HepG2 (cell line): ENCODE results near the gene ASTN2. TPM values are rescaled to one million over a fixed set of nuclear protein-coding genes. Genes with fewer than 3 reads are reported as not detected.

Source experiments
- ATAC-seq: fragments of 200-7000 bp; cut with Tn5 transposase; 3 replicates; pipeline ENCODE4 v1.9.1; 2020; ENCODE audit warnings: mild to moderate bottlenecking, moderate library complexity
- BruUV-seq: library from RNA; stranded (reverse); fragments of 400-500 nt; replicated peaks from 2 replicates; lab custom pipeline; 2021; lab: Mats Ljungman, UMichigan
- CTCF ChIA-PET: fragments of 300-600 bp; formaldehyde crosslinking; extraction: SDS; loops from one replicate; lab custom pipeline; 2021; ENCODE audit warnings: low total read pairs, inconsistent platforms, low intra/inter-chr PET ratio; lab: Yijun Ruan, JAX
- POLR2A ChIA-PET: fragments of 350-600 bp; sonication (Branson Sonifier 250); formaldehyde crosslinking; loops from one replicate; lab custom pipeline; 2020; ENCODE audit warnings: antibody characterized with exemption, inconsistent platforms; lab: Yijun Ruan, JAX
- DNase-seq: peaks from one replicate; pipeline ENCODE4 v3.0.0-alpha.2; 2015; ENCODE audit warnings: low spot score
- FAIRE-seq: peaks from 3 replicates; lab custom pipeline; 2011; peaks lifted over from hg19 to GRCh38; lab: Jason Lieb, UNC
- H2AFZ ChIP-seq: one replicate; pipeline ENCODE4 v1.6.1; 2011; ENCODE audit warnings: low read length, inconsistent platforms
- H3K27ac ChIP-seq: fragments of 300-600 bp; 3 replicates; pipeline ENCODE4 v1.8.0; 2011; ENCODE audit warnings: mixed run types, mild to moderate bottlenecking, mixed read lengths, low read length, inconsistent platforms; ENCODE audit not compliant: insufficient read depth; ENCODE audit errors: extremely low read length
- H3K27me3 ChIP-seq, 2 experiments: fragments of 200-600 bp in 1 of 2; 2 replicates in 1 of 2; 3 replicates in 1 of 2; pipeline versions ENCODE4 v1.6.0 to v1.8.0; 2011; ENCODE audit warnings: low read length in 2 of 2, mild to moderate bottlenecking in 2 of 2, moderate library complexity in 2 of 2, inconsistent platforms in 1 of 2; ENCODE audit not compliant: insufficient read depth in 2 of 2, control insufficient read depth in 1 of 2
- H3K36me3 ChIP-seq, 2 experiments: fragments of 200-600 bp in 1 of 2; replicated peaks in 1 of 2; 2 replicates in 1 of 2; 3 replicates in 1 of 2; pipeline versions ENCODE4 v1.5.1 to v1.8.0; 2011; ENCODE audit warnings: low read length in 2 of 2, inconsistent platforms in 1 of 2; ENCODE audit not compliant: insufficient read depth in 2 of 2, control insufficient read depth in 1 of 2
- H3K4me1 ChIP-seq: 2 replicates; pipeline ENCODE4 v1.5.1; 2012; ENCODE audit warnings: low read length, inconsistent platforms; ENCODE audit not compliant: insufficient read depth
- H3K4me2 ChIP-seq: 2 replicates; pipeline ENCODE4 v1.6.0; 2011; ENCODE audit warnings: low read depth, low read length, inconsistent platforms
- H3K4me3 ChIP-seq, 3 experiments: fragments of 200-600 bp in 1 of 3; sonication (generic), shearing (Covaris generic) in 1 of 3; replicated peaks in 1 of 3; 2 replicates each; pipeline ENCODE4 v1.5.1; 2011 to 2016; ENCODE audit warnings: low read length in 3 of 3, inconsistent platforms in 2 of 3, low read depth in 2 of 3, mild to moderate bottlenecking in 2 of 3, control low read depth in 1 of 3, mixed read lengths in 1 of 3; ENCODE audit not compliant: insufficient read depth in 1 of 3
- H3K79me2 ChIP-seq: one replicate; pipeline ENCODE4 v1.6.1; 2011; ENCODE audit warnings: low read length, inconsistent platforms; ENCODE audit not compliant: insufficient read depth
- H3K9ac ChIP-seq: 2 replicates; pipeline ENCODE4 v1.6.0; 2011; ENCODE audit warnings: mild to moderate bottlenecking, low read depth, low read length, inconsistent platforms; ENCODE audit not compliant: insufficient read depth
- H3K9me3 ChIP-seq: 2 replicates; pipeline ENCODE4 v1.5.1; 2012; ENCODE audit warnings: mild to moderate bottlenecking, low read length
- H4K20me1 ChIP-seq: 2 replicates; pipeline ENCODE4 v1.6.0; 2011; ENCODE audit warnings: inconsistent platforms, mild to moderate bottlenecking, low read length, moderate library complexity; ENCODE audit not compliant: insufficient read depth
- CAMTA2 ChIP-seq: sonication (generic); formaldehyde crosslinking; IDR thresholded peaks from 2 replicates; pipeline ENCODE4 v1.4.0; 2020; ENCODE audit warnings: mild to moderate bottlenecking, missing genetic modification reagents, borderline replicate concordance
- GFI1 ChIP-seq: sonication (generic); formaldehyde crosslinking; IDR thresholded peaks from 2 replicates; pipeline ENCODE4 v1.5.0; 2020; ENCODE audit warnings: missing genetic modification reagents, mild to moderate bottlenecking, borderline replicate concordance
- JARID2 ChIP-seq: sonication (generic); formaldehyde crosslinking; IDR thresholded peaks from 2 replicates; pipeline ENCODE4 v1.8.1; 2023; ENCODE audit warnings: missing genetic modification reagents, inconsistent platforms; ENCODE audit not compliant: insufficient replicate concordance
- NCOA2 ChIP-seq: sonication (generic); formaldehyde crosslinking; IDR thresholded peaks from 2 replicates; pipeline ENCODE4 v1.8.0; 2022; ENCODE audit warnings: inconsistent platforms
- PLRG1 ChIP-seq: fragments of 450-650 bp; conservative IDR thresholded peaks from 2 replicates; pipeline ENCODE4 v1.6.1; 2016
- RAD21 ChIP-seq: fragments of 450-650 bp; formaldehyde crosslinking; IDR thresholded peaks from 2 replicates; pipeline ENCODE4 v1.5.0; 2020; ENCODE audit warnings: mild to moderate bottlenecking
- RCOR2 ChIP-seq: IDR thresholded peaks from 2 replicates; pipeline ENCODE4 v1.6.1; 2016; ENCODE audit warnings: missing biosample characterization, missing genetic modification reagents
- SSRP1 ChIP-seq: IDR thresholded peaks from 2 replicates; pipeline ENCODE4 v1.6.1; 2016; ENCODE audit warnings: control low read depth
- ZNF225 ChIP-seq: sonication (generic); formaldehyde crosslinking; IDR thresholded peaks from 2 replicates; pipeline ENCODE4 v1.4.0; 2020; ENCODE audit warnings: mild to moderate bottlenecking, missing genetic modification reagents
- ZNF446 ChIP-seq: sonication (generic); formaldehyde crosslinking; IDR thresholded peaks from 2 replicates; pipeline ENCODE4 v1.5.0; 2020; ENCODE audit warnings: mild to moderate bottlenecking, missing genetic modification reagents
- ZNF790 ChIP-seq: sonication (generic); formaldehyde crosslinking; IDR thresholded peaks from 2 replicates; pipeline ENCODE4 v1.8.0; 2022; ENCODE audit warnings: missing genetic modification reagents, mild to moderate bottlenecking, borderline replicate concordance
- WGBS: methylation state at CpG from one replicate; pipeline ENCODE4 v1.1.6; 2017; ENCODE audit warnings: low lambda C conversion rate; 5-methylcytosine and 5-hydroxymethylcytosine counted together
- in situ Hi-C: cut with HindIII; loops from 2 replicates; pipeline ENCODE4 v1.10.0; 2017; ENCODE audit warnings: low pct_unique_long_range_greater_than_20kb; ENCODE audit not compliant: extremely low pct_ligation_motif_present
- intact Hi-C: fragments of 100-400 bp; cut with micrococcal nuclease; formaldehyde crosslinking; loops from one replicate; pipeline ENCODE4 v1.10.0; 2022; ENCODE audit not compliant: unreplicated experiment
- polyA plus RNA-seq, 8 experiments: library from polyadenylated mRNA; depleted of rRNA in 3 of 8; stranded (reverse) in 7 of 8; unstranded in 1 of 8; fragments of >200 nt; fragmentation: Illumina TruSeq in 4 of 8; extraction: Trizol in 4 of 8; gene quantifications; 2 replicates each; pipeline versions ENCODE4 v1.2.1 to v1.2.3, GENCODE V29; 2011 to 2016; ENCODE audit warnings: low read depth in 4 of 8, missing spikeins in 1 of 8, mixed read lengths in 1 of 8; ENCODE audit not compliant: insufficient read depth in 1 of 8
- total RNA-seq, 5 experiments: library from RNA; depleted of rRNA; stranded (reverse); fragments of >200 nt; fragmentation: Illumina TruSeq; extraction: Trizol; gene quantifications; 2 replicates each; pipeline ENCODE4 v1.2.3, GENCODE V29; 2016; ENCODE audit warnings: low read depth in 1 of 5
- TF ChIP-seq, protein P1 (sequence below): sonication (generic); formaldehyde crosslinking; IDR thresholded peaks from 2 replicates; pipeline ENCODE4 v1.8.1; 2023; ENCODE audit warnings: missing genetic modification reagents, inconsistent platforms, borderline replicate concordance
- TF ChIP-seq, protein P2 (sequence below): conservative IDR thresholded peaks from 2 replicates; pipeline ENCODE4 v1.6.1; 2018; ENCODE audit warnings: missing genetic modification reagents
- TF ChIP-seq, protein P3 (sequence below): sonication (generic); formaldehyde crosslinking; IDR thresholded peaks from 2 replicates; pipeline ENCODE4 v1.5.1; 2020; ENCODE audit warnings: missing genetic modification reagents, mild to moderate bottlenecking, borderline replicate concordance
- TF ChIP-seq, protein P4 (sequence below): sonication (generic); formaldehyde crosslinking; IDR thresholded peaks from 2 replicates; pipeline ENCODE4 v1.5.0; 2020; ENCODE audit warnings: missing genetic modification reagents, mild to moderate bottlenecking, borderline replicate concordance
- TF ChIP-seq, protein P5 (sequence below): sonication (generic); formaldehyde crosslinking; IDR thresholded peaks from 2 replicates; pipeline ENCODE4 v1.4.0; 2020; ENCODE audit warnings: missing genetic modification reagents

ASTN2 gene
- total and polyA plus RNA-seq, 2 of the 13 experiments (the other 11 are each of a cell fraction or from before 2014, with no cell fraction given): 5.2 to 13.5 TPM

DNA sequence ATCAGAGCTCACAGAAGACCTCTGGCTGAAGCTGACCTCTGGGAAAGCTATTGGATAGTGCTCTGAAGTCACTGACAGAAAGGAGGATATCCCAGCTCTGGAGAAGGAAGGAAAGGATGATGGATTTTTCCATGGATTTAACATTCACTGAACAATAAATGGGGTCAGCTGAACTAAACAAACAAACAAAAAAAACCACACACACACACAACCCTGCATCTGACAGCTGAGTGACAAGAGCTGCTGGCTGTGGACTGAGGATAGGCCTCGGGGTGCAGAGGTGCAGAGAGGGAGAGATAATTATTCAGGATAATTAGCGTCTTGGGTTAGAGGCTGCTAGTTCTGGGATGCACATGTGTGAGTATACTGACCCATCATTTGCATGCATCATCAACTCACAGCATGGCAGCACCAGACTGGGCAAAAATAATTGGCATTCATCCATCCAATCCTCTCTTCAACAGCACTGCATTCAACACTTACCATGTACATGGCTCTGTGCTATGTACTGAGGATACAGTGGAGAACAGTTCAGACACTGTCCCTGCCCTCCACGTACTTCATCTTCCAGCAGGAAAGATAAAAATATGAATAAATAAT lies 859.2 kb downstream of the ASTN2 start:
- FAIRE-seq (no peak), ATAC-seq (no peak), DNase-seq (no peak)
- CTCF ChIA-PET: no interaction called here
- no peak overlapping the region for H3K27ac ChIP-seq
- no peak overlapping the region for H3K4me2 ChIP-seq
- no peak overlapping the region for H3K4me3 ChIP-seq
- in situ Hi-C loops: loop anchor here (25.0 kb wide), 1 partner anchor 218 kb away; no protein-coding TSS in a partner anchor
- H3K9ac ChIP-seq: no peak overlapping the region
- 88% methylated on average over 2 of the region's 3 CpGs for WGBS
- TF ChIP-seq, protein P1, sequence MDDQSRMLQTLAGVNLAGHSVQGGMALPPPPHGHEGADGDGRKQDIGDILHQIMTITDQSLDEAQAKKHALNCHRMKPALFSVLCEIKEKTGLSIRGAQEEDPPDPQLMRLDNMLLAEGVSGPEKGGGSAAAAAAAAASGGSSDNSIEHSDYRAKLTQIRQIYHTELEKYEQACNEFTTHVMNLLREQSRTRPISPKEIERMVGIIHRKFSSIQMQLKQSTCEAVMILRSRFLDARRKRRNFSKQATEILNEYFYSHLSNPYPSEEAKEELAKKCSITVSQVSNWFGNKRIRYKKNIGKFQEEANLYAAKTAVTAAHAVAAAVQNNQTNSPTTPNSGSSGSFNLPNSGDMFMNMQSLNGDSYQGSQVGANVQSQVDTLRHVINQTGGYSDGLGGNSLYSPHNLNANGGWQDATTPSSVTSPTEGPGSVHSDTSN (CRISPR knock-in tag): no peak
- TF ChIP-seq ZNF790 (no peak), RAD21 (CRISPR knock-in tag) (no peak), SSRP1 (no peak), RCOR2 (CRISPR knock-in tag) (no peak), PLRG1 (no peak), ZNF446 (no peak), NCOA2 (no peak), ZNF225 (CRISPR knock-in tag) (no peak), CAMTA2 (CRISPR knock-in tag) (no peak), JARID2 (CRISPR knock-in tag) (no peak), GFI1 (no peak)
- TF ChIP-seq, protein P2, sequence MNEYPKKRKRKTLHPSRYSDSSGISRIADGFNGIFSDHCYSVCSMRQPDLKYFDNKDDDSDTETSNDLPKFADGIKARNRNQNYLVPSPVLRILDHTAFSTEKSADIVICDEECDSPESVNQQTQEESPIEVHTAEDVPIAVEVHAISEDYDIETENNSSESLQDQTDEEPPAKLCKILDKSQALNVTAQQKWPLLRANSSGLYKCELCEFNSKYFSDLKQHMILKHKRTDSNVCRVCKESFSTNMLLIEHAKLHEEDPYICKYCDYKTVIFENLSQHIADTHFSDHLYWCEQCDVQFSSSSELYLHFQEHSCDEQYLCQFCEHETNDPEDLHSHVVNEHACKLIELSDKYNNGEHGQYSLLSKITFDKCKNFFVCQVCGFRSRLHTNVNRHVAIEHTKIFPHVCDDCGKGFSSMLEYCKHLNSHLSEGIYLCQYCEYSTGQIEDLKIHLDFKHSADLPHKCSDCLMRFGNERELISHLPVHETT (CRISPR knock-in tag): no peak
- TF ChIP-seq, protein P3, sequence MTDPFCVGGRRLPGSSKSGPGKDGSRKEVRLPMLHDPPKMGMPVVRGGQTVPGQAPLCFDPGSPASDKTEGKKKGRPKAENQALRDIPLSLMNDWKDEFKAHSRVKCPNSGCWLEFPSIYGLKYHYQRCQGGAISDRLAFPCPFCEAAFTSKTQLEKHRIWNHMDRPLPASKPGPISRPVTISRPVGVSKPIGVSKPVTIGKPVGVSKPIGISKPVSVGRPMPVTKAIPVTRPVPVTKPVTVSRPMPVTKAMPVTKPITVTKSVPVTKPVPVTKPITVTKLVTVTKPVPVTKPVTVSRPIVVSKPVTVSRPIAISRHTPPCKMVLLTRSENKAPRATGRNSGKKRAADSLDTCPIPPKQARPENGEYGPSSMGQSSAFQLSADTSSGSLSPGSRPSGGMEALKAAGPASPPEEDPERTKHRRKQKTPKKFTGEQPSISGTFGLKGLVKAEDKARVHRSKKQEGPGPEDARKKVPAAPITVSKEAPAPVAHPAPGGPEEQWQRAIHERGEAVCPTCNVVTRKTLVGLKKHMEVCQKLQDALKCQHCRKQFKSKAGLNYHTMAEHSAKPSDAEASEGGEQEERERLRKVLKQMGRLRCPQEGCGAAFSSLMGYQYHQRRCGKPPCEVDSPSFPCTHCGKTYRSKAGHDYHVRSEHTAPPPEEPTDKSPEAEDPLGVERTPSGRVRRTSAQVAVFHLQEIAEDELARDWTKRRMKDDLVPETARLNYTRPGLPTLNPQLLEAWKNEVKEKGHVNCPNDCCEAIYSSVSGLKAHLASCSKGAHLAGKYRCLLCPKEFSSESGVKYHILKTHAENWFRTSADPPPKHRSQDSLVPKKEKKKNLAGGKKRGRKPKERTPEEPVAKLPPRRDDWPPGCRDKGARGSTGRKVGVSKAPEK (CRISPR knock-in tag): no peak
- TF ChIP-seq, protein P4, sequence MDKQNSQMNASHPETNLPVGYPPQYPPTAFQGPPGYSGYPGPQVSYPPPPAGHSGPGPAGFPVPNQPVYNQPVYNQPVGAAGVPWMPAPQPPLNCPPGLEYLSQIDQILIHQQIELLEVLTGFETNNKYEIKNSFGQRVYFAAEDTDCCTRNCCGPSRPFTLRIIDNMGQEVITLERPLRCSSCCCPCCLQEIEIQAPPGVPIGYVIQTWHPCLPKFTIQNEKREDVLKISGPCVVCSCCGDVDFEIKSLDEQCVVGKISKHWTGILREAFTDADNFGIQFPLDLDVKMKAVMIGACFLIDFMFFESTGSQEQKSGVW (CRISPR knock-in tag): no peak
- TF ChIP-seq, protein P5, sequence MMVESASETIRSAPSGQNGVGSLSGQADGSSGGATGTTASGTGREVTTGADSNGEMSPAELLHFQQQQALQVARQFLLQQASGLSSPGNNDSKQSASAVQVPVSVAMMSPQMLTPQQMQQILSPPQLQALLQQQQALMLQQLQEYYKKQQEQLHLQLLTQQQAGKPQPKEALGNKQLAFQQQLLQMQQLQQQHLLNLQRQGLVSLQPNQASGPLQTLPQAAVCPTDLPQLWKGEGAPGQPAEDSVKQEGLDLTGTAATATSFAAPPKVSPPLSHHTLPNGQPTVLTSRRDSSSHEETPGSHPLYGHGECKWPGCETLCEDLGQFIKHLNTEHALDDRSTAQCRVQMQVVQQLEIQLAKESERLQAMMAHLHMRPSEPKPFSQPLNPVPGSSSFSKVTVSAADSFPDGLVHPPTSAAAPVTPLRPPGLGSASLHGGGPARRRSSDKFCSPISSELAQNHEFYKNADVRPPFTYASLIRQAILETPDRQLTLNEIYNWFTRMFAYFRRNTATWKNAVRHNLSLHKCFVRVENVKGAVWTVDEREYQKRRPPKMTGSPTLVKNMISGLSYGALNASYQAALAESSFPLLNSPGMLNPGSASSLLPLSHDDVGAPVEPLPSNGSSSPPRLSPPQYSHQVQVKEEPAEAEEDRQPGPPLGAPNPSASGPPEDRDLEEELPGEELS: no peak
- POLR2A ChIA-PET: interaction anchor here (1.5 kb wide), 1 partner anchor 8 kb away, joined by 6 read pairs; no protein-coding TSS in a partner anchor
- no TSS peak for BruUV-seq
- no peaks in the 10 kb centered on the region for H3K36me3 ChIP-seq
- H3K79me2 ChIP-seq: no peaks in the 10 kb centered on the region
- no peaks in the 10 kb centered on the region for H3K9me3 ChIP-seq
- no peaks in the 10 kb centered on the region for H4K20me1 ChIP-seq
- H3K27me3 ChIP-seq: no peaks in the 10 kb centered on the region
- intact Hi-C loops: no loop called here
- H2AFZ ChIP-seq: no peak overlapping the region
- H3K4me1 ChIP-seq: no peaks in the 10 kb centered on the region
